Measurements from ENCODE around the gene GRIN3B. TPM values are rescaled to one million over a fixed set of nuclear protein-coding genes. Genes with fewer than 3 reads are reported as not detected.

GRIN3B gene
- total RNA-seq, 2 experiments from 2014 or later: not detected

DNA sequence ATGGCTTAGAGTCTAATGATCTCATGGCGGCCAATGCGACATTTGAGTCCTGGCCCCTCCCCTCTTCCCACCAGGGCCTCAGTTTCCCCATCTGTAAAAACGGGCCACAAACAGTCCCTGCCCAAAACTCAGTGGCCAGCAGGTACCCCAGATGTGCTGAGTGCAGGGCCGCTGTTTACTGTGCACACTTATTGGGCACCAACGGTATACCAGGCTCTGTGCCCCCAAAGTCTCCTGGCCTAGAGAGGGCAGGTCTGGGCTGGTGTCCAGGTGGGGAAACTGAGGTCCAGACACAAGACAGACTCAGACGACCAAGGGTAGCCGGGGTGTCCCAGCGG lies 39.6 kb upstream of the GRIN3B start:
- POLR2A ChIA-PET: no interaction called here
- Mint-ChIP-seq H3K27ac (no peak overlapping the region), H3K36me3 (peaks cover 11% of the 10 kb centered on the region), H3K9me3 (peaks cover 3% of the 10 kb centered on the region), H3K4me3 (no peak overlapping the region), H3K4me1 (peaks cover 2% of the 10 kb centered on the region), H3K27me3 (no peaks in the 10 kb centered on the region)
- DNase-seq (no peak), ATAC-seq (ENCODE audit: low read depth) (no peak)

DNA sequence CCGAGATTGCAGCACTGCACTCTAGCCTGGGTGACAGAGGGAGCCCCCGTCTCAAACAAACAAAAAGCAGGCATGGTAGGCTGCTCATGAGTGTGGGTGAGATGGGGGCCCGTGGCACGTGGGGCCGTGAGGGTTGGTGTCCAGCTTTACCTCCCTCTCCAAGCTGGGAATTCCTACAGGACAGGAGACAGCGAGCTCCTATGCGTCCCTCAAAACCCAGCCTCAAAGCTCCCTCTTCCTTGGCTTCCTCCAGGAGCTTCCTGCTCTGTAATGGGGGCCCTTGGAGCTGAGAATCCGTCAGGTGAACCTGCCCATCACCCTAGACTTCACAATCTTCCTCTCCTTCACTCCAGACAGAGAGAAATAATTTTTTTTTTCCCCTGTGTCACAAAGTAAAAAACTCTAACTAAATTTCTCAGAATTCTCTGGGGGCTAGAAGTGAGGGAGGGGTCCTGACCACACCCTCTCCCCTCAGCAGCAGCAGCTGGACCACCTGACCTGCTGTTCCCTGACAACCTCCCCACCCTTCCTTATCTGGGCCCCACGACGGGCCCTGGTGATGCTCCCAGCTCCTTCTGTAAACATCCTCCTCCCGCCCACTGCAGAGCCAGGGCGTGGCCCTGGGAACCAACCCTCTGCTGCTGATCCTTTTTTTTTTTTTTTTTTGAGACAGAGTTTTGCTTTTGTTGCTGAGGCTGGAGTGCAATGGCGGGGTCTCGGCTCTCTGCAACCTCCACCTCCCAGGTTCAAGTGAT lies 38.2 kb upstream of the GRIN3B start:
- Mint-ChIP-seq H3K4me3 (no peak overlapping the region), H3K27me3 (no peaks in the 10 kb centered on the region), H3K4me1 (peaks cover 2% of the 10 kb centered on the region), H3K27ac (no peak overlapping the region), H3K9me3 (peaks cover 3% of the 10 kb centered on the region), H3K36me3 (peaks cover 18% of the 10 kb centered on the region)
- ATAC-seq (ENCODE audit: low read depth): no peak
- POLR2A ChIA-PET: no interaction called here
- no peak for DNase-seq

GRCh38 chr19:962683-963400 lies 37.4 kb upstream of the GRIN3B start:
- ATAC-seq (ENCODE audit: low read depth) (no peak), DNase-seq (no peak)
- H3K36me3 Mint-ChIP-seq: peaks cover 22% of the 10 kb centered on the region
- H3K9me3 Mint-ChIP-seq: peaks cover 3% of the 10 kb centered on the region
- H3K4me3 Mint-ChIP-seq: no peak overlapping the region
- no peak overlapping the region for H3K27ac Mint-ChIP-seq
- POLR2A ChIA-PET: no interaction called here
- no peaks in the 10 kb centered on the region for H3K27me3 Mint-ChIP-seq
- peaks cover 2% of the 10 kb centered on the region for H3K4me1 Mint-ChIP-seq

DNA sequence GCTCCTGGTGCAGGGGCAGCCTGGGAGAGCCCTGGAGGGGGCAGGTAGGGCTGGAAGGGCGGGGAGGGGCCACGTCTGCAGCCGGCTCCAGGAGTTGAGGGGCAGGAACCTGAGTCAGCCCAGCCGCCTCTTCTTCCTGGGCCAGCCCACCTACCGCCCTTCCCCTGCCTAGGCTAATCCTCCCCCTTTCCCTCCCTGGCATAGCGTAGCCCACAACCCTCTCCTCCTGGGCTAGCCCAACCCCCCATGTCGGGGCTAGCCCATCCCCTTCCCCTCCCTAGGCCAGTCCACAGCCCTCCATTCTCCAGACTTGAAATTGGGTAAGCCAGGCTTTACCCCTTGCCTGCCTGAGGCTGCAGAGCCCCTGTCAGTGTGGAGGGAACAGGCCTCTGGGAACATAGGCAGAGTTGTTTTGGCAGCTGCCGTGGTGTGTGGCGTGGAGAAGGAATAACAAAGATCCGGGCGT lies 36.7 kb upstream of the GRIN3B start:
- Mint-ChIP-seq H3K27me3 (no peaks in the 10 kb centered on the region), H3K4me1 (peaks cover 2% of the 10 kb centered on the region), H3K36me3 (peaks cover 25% of the 10 kb centered on the region), H3K4me3 (no peak overlapping the region), H3K27ac (no peak overlapping the region), H3K9me3 (peaks cover 3% of the 10 kb centered on the region)
- no peak for ATAC-seq (ENCODE audit: low read depth)
- POLR2A ChIA-PET: no interaction called here
- no peak for DNase-seq

- DNase-seq (no peak), ATAC-seq (ENCODE audit: low read depth) (no peak)
- Mint-ChIP-seq H3K27ac (no peak overlapping the region), H3K27me3 (no peaks in the 10 kb centered on the region), H3K4me3 (no peak overlapping the region), H3K4me1 (peaks cover 2% of the 10 kb centered on the region), H3K36me3 (peaks cover 30% of the 10 kb centered on the region), H3K9me3 (peaks cover 3% of the 10 kb centered on the region)
- POLR2A ChIA-PET: no interaction called here
These were observed 36.1 kb upstream of the GRIN3B start for GRCh38 chr19:964116-964520.

DNA sequence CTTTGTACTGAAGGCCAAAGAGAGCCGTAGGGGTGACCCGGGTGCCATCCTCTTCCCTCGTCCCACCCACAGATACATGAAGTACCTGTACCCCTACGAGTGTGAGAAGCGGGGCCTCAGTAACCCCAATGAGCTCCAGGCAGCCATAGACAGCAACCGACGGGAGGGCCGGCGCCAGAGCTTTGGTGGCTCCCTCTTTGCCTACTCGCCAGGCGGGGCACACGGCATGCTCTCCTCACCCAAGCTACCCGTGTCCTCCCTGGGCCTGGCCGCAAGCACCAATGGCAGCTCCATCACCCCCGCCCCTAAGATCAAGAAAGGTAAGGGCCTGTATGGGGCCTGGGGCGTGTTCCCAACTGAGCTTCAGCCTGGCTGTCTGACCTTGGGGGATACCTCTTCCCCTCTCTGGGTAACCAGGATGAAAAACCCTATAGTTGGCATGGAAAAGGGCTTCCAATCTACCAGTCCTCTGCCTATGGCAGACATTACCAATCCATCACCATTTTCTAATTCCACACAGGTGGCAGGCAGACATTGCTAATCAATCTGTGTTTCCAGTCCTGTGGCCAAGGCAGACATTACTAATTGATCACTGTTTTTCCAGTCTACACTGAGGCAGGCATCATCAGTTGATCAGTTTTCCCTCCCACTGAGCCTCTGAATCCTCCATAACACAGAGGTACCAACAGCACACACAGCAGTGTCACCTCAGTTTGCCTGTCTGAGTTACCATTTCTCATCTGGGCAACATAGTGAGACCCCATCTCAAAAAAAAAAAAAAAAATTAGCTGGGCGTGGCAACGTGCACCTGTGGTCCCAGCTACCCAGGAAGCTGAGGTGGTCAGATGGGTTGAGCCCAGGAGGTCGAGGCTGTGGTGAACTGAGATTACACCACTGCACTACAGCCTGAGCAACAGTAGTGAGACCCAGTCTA lies 35.2 kb upstream of the GRIN3B start:
- POLR2A ChIA-PET: no interaction called here
- H3K27ac Mint-ChIP-seq: no peak overlapping the region

GRCh38 chr19:966485-967088 lies 33.6 kb upstream of the GRIN3B start:
- H3K4me1 Mint-ChIP-seq: peaks cover 2% of the 10 kb centered on the region
- H3K36me3 Mint-ChIP-seq: peaks cover 45% of the 10 kb centered on the region
- ATAC-seq (ENCODE audit: low read depth): no peak
- no peak overlapping the region for H3K27ac Mint-ChIP-seq
- H3K4me3 Mint-ChIP-seq: no peak overlapping the region
- no peak for DNase-seq
- peaks cover 8% of the 10 kb centered on the region for H3K9me3 Mint-ChIP-seq
- H3K27me3 Mint-ChIP-seq: no peaks in the 10 kb centered on the region
- POLR2A ChIA-PET: interaction anchor here (0.7 to 0.9 kb wide), 2 partner anchors 15 to 286 kb away, joined by 3 to 5 read pairs; no protein-coding TSS in a partner anchor

More for the DNA sequence above, 35.2 kb upstream of the GRIN3B start:
- H3K27me3 Mint-ChIP-seq: no peaks in the 10 kb centered on the region
- peaks cover 3% of the 10 kb centered on the region for H3K9me3 Mint-ChIP-seq
- ATAC-seq (ENCODE audit: low read depth): no peak
- peaks cover 33% of the 10 kb centered on the region for H3K36me3 Mint-ChIP-seq
- H3K4me1 Mint-ChIP-seq: peaks cover 2% of the 10 kb centered on the region
- no peak for DNase-seq
- H3K4me3 Mint-ChIP-seq: no peak overlapping the region

DNA sequence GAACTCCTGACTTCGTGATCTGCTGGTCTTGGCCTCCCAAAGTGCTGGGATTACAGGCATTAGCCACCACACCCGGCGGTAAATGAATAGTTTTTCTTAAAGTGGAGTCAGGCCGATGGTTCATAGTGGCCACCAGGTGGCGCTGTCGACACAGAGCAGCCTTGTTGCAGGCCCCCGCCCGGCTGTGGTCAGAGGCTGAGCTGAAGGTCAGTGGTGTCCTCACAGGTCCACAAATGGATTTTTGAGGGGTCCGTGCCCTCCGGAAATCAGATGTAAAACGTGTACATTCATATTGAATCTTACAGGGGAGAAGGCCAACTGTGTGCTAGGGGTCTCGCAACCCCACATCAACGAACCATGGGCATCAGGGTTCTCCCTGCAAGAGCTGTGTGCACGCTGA lies 29.5 kb upstream of the GRIN3B start:
- DNase-seq (no peak), ATAC-seq (ENCODE audit: low read depth) (no peak)
- H3K9me3 Mint-ChIP-seq: peaks cover 5% of the 10 kb centered on the region
- no peaks in the 10 kb centered on the region for H3K4me1 Mint-ChIP-seq
- H3K27ac Mint-ChIP-seq: no peak overlapping the region
- POLR2A ChIA-PET: no interaction called here
- no peaks in the 10 kb centered on the region for H3K27me3 Mint-ChIP-seq
- no peak overlapping the region for H3K4me3 Mint-ChIP-seq
- peaks cover 40% of the 10 kb centered on the region for H3K36me3 Mint-ChIP-seq

GRCh38 chr19:971795-972194 lies 28.4 kb upstream of the GRIN3B start:
- Mint-ChIP-seq H3K27me3 (no peaks in the 10 kb centered on the region), H3K9me3 (peaks cover 5% of the 10 kb centered on the region), H3K27ac (no peak overlapping the region), H3K4me1 (no peaks in the 10 kb centered on the region), H3K36me3 (peaks cover 36% of the 10 kb centered on the region), H3K4me3 (no peak overlapping the region)
- ATAC-seq (ENCODE audit: low read depth): no peak
- POLR2A ChIA-PET: no interaction called here
- DNase-seq: no peak

DNA sequence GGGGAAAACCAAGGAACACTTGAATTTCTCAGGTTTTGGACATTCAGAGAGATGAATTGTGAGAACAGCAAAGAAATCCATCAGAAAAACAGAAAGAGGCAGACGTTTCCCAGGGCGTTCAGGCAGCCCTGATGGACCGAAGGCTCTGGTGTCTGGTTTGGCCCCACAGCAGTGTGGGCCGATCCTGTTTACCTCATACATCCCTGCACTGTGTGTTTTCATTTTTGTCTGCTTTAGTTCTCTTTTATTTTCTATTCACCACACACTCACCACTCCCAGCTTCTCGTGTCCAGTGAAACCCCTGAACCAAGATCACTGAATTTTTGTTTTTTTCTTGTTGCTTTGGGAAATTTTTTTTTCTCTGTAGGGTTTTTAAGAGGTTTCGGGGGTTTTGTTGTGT lies 27.9 kb upstream of the GRIN3B start:
- POLR2A ChIA-PET: no interaction called here
- H3K27me3 Mint-ChIP-seq: no peaks in the 10 kb centered on the region
- peaks cover 33% of the 10 kb centered on the region for H3K36me3 Mint-ChIP-seq
- DNase-seq: no peak
- no peaks in the 10 kb centered on the region for H3K4me1 Mint-ChIP-seq
- H3K27ac Mint-ChIP-seq: no peak overlapping the region
- no peak for ATAC-seq (ENCODE audit: low read depth)
- H3K4me3 Mint-ChIP-seq: no peak overlapping the region
- H3K9me3 Mint-ChIP-seq: peaks cover 5% of the 10 kb centered on the region

- POLR2A ChIA-PET: interaction anchor here (0.6 kb wide), 1 partner anchor 10 kb away, joined by 3 read pairs; the partner anchor contains the start of gene WDR18
- ATAC-seq (ENCODE audit: low read depth) (no peak), DNase-seq (no peak)
- Mint-ChIP-seq H3K4me1 (no peaks in the 10 kb centered on the region), H3K27ac (no peak overlapping the region), H3K36me3 (peaks cover 23% of the 10 kb centered on the region), H3K9me3 (peaks cover 5% of the 10 kb centered on the region), H3K27me3 (no peaks in the 10 kb centered on the region), H3K4me3 (no peak overlapping the region)
These were observed 26.3 kb upstream of the GRIN3B start for GRCh38 chr19:973726-974563.

- POLR2A ChIA-PET: no interaction called here
- Mint-ChIP-seq H3K4me1 (no peaks in the 10 kb centered on the region), H3K27me3 (no peaks in the 10 kb centered on the region), H3K36me3 (peaks cover 20% of the 10 kb centered on the region), H3K4me3 (no peak overlapping the region), H3K9me3 (peaks cover 5% of the 10 kb centered on the region), H3K27ac (no peak overlapping the region)
- ATAC-seq (ENCODE audit: low read depth) (no peak), DNase-seq (no peak)
These were observed 25.5 kb upstream of the GRIN3B start for GRCh38 chr19:974564-975257.

Data from activated naive CD8-positive, alpha-beta T cell treated with anti-CD3 and anti-CD28 coated beads, Interleukin-2, amount 10 ng/mL, durations not matched to agents 7 days and 5 days (primary cell).